ENCODE measurements around the gene CAND2.

GRCh38 chr3:12809435-12809834 is 13.0 kb downstream of the CAND2 start:
- TF ChIP-seq CTCF (conservative IDR thresholded peaks at IDR 0.05) (no peak), ZFX (IDR thresholded peaks at IDR 0.05) (no peak)

Measured in C4-2B (cell line).